ACC112 (cell line): Measurements from ENCODE around the gene GSTT4.
"Not testable (repeated sequence)": the region's sequence is repeated elsewhere in the genome, so short reads cannot be mapped to it uniquely, and the experiment has no call there.

Source experiments
- H2AFZ ChIP-seq: fragments of 200-600 bp; sonication (generic); one replicate; pipeline ENCODE4 v1.6.0; 2017; ENCODE audit warnings: antibody characterized with exemption, low read length; ENCODE audit not compliant: unreplicated experiment
- H3K27ac ChIP-seq: fragments of 200-600 bp; sonication (generic); 2 replicates; pipeline ENCODE4 v1.5.1; 2014; ENCODE audit warnings: low read depth, mild to moderate bottlenecking, antibody characterized with exemption, low read length, moderate library complexity
- H3K27me3 ChIP-seq: fragments of 200-600 bp; sonication (generic); 2 replicates; pipeline ENCODE4 v1.6.1; 2014; ENCODE audit warnings: mild to moderate bottlenecking, antibody characterized with exemption, low read length, moderate library complexity, mixed read lengths; ENCODE audit not compliant: insufficient read depth
- H3K36me3 ChIP-seq: fragments of 200-600 bp; sonication (generic); 2 replicates; pipeline ENCODE4 v1.6.1; 2016; ENCODE audit warnings: mild to moderate bottlenecking, antibody characterized with exemption, low read length, moderate library complexity, mixed read lengths; ENCODE audit not compliant: insufficient read depth
- H3K4me1 ChIP-seq: fragments of 200-600 bp; sonication (generic); one replicate; pipeline ENCODE4 v1.6.1; 2016; ENCODE audit warnings: low read length, mixed read lengths; ENCODE audit not compliant: insufficient read depth, unreplicated experiment, control insufficient read depth
- H3K4me3 ChIP-seq: fragments of 200-600 bp; sonication (generic); 2 replicates; pipeline ENCODE4 v1.5.1; 2014; ENCODE audit warnings: mild to moderate bottlenecking, low read depth, low read length
- H3K79me2 ChIP-seq: fragments of 200-600 bp; sonication (generic); one replicate; pipeline ENCODE4 v1.6.0; 2016; ENCODE audit warnings: low read length; ENCODE audit not compliant: control insufficient read depth, unreplicated experiment, insufficient read depth

Gene GSTT4

DNA sequence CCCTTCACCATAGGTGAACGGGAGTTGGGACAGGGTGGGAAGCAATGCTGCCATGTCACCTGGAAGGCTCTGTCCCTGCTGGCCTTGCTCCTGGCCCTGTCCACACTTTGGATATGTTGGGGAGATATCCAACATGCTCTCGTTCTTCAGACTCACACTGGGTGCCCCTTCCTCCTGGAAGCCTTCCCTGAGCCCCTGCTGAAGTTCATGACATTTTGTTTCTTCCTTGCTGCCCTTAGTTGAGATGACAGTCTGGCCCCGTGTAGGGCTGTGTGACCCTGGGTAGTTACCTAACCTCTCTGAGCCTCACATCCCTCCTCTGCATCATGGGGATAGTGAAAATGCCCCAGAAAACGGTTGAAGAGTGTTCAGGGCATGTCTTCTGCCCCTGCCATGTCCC lies 51.8 kb downstream of the GSTT4 start:
- H3K27me3 ChIP-seq, H3K27ac ChIP-seq, H3K4me3 ChIP-seq, H3K36me3 ChIP-seq, H2AFZ ChIP-seq, H3K4me1 ChIP-seq, H3K79me2 ChIP-seq: not testable (repeated sequence)

DNA sequence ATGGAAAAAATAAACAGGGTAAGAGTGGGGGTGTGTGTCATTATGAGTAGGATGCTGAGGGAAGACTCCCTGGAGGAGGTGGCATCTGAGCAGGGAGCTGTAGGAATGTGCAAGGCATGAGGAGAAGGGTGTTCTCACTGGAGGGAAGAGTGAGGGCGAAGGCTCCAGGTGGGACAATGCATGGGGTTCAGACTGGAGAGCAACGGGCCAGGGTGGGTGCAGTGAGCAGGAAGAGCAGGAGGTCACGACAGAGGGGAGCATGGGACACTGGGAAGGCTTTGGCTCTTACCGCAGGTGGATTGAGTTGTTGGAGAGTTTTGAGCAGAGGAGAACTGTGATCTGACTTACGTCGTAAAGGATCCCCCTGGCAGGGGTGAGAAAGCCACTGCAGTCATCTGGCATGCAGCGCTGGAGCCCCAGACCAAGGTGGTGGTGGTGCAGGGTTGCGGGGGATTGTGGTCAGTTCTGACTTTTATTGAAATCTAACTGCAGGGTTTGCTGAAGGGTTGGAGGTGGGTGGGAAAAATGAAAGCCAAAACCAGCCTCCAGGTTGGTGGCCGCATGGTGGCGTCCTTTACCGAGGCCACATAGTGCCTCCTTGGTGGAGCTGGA lies 52.4 kb downstream of the GSTT4 start:
- H3K27me3 ChIP-seq, H3K27ac ChIP-seq, H2AFZ ChIP-seq, H3K36me3 ChIP-seq, H3K79me2 ChIP-seq, H3K4me1 ChIP-seq, H3K4me3 ChIP-seq: not testable (repeated sequence)

DNA sequence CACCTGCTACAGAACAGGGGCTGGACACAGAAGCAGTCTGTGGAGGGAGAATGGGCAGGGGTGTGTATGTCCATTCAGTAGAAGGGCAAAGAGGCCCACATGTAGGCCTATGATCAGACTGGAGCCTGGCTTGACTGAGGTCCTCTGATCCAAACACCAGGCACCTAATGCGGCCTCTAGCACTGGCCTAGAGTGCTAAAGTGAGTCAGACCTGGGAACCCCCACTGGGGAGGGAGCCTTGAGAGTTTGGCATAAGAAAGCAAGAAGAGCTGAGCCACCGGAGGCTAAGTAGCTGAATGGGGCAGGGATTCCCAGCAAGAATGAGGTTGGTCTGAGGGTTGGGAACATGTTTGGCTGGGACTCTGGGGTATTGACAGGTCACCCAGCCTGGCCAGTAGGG lies 53.9 kb downstream of the GSTT4 start:
- H3K36me3 ChIP-seq, H3K27ac ChIP-seq, H3K4me3 ChIP-seq, H3K79me2 ChIP-seq, H3K4me1 ChIP-seq, H3K27me3 ChIP-seq, H2AFZ ChIP-seq: not testable (repeated sequence)

DNA sequence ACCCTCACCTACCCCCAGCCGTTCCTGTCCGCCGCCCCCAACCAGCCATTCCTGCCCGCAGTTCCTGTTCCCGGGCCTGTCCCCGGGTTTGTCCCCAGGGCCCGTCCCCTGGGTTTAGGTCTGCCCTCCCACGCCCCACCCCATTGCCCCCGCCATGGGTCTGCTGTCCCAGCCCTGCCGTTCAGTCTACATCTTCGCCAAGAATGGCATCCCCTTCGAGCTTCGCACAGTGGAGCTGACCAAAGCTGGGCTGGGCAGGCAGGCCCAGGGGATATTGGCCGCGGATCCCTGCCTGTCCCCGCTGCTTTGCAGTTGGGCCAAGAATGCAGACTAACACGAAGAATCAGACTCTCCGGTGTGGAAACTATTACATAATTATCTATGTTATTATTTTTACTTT lies 55.5 kb downstream of the GSTT4 start:
- H3K27ac ChIP-seq, H3K4me3 ChIP-seq, H3K27me3 ChIP-seq, H3K36me3 ChIP-seq, H2AFZ ChIP-seq, H3K4me1 ChIP-seq, H3K79me2 ChIP-seq: not testable (repeated sequence)
